HG02943 (cell line): ENCODE measurements around the gene PRDM11.

ENCODE experiments used
- ATAC-seq: cut with Tn5 transposase; IDR thresholded peaks from one replicate; pipeline ENCODE4 v1.9.1; 2021; ENCODE audit warnings: mild to moderate bottlenecking, low read depth, moderate library complexity; ENCODE audit not compliant: unreplicated experiment

The PRDM11 gene

DNA sequence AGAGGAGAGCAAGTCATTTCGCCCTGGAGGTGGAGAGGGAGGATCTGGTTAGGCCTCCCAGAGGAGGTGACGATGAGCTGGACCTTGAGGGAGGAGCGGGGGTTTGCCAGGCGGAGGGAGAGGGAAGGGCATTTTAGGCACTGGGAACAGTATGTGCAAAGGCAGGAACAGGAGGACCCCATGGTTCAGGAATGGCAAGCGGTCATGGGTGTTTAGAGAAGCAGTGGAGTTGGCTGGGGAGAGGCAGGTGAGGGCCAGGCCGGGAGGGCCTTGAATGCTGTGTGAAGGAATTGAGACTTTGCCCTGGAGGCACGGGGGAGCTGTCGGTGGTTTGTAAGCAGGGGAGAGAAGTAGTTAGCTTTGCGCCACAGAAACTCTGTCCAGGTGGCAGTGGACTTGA, 10.3 kb downstream of the PRDM11 start:
- ATAC-seq = no peak

DNA sequence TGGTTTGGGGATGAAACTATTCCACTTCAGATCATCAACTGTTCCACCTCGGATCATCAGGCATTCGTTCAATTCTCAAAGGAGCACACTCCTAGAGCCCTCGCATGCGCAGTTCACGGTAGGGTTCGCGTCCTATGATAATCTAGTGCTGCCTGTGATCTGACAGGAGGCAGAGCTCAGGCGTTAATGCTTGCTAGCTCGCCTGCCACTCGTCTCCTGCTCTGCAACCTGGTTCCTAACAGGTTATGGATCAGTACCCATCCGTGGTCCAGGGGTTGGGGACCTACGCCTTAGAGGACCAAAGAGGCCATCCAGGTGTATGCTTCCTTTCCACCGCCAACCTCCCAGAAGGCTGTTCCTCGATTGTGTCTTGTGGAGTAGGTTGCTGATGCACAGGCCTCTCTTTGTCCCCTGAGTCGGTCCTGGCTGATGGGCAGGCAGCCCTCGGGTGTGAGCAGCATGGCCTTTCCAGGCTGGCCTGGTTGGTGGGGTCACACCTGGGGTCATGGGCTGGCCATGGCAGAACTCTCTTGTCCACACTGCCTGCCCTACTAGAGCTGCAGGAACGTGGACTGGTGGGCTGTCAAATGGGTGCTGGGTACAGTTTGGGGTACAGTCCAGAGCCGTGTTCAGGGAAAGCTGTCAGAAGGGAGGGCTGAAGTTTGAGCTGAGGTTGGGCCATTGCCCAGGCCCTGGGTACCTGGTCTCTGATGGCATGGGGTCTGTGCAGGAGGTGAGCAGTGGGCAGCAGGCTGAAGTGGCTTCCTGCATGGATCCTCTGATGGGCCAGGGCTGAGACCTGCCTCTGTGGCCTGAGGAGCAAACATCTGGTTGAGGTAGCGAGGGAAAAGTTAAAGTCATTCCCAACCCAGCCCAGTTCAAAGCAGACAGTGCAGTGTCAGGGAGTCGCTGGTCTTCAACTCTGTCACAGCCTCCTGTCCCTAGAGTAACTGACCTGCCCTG, 11.1 kb downstream of the PRDM11 start:
- no peak for ATAC-seq

GRCh38 chr11:45158210-45158731, 11.8 kb downstream of the PRDM11 start:
- no peak for ATAC-seq

- ATAC-seq = no peak
These were observed 12.6 kb downstream of the PRDM11 start for GRCh38 chr11:45158891-45159605.

GRCh38 chr11:45159781-45160365, 13.4 kb downstream of the PRDM11 start:
- ATAC-seq = no peak

DNA sequence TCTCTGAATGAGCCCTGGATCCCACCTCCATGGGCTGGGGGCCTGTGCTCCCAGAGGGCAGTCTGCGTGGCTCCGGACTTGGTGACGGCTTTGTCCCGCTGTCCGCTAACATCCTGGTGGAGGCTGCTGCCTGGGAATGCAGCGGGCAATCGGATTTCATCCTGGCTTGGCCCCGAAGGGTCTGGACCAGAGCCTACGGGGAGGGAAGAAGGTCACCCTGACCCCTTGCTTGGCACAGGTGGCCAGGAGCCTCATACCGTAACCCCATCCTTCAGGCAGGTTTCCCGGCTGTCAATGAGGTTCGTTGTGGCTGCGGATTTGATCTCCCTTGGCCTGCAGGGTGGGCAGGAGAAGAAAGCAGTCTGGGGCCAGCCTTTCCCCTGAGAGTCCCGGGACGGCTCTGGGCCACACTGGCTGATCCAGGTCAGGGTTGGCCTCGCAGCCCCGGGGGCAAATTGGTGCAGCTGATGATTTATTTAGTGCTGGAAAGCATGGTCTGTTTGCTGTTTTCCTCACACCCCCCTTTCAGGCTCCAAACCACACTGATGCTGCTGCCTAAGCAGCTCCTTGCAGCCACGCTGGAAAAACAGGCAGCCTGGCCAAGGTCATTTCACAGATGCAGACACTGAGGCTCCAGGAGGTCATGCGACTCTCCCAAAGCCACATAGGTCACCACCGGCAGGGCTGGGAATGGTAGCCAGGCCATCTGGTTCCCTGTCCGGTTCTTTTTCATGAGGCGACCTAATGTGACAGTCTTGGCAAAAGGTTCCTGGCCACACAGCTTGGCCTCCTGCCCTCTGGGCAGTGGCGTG, 15.0 kb downstream of the PRDM11 start:
- no peak for ATAC-seq

DNA sequence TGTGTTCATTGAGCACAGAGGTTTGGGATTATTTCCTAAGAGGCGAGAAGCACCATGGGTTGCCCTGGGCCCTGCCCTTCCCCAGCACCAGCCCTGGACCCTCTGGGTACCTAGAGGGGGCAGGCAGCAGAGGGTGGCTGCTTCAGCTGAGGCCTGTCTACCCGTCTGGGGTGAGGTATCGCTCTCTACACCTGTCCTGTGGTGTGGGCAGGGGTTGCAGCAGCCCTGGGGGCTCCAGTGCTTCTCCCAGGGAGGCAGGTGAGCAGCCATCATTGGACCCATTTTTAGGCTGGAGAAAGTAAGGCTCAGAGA, 15.6 kb downstream of the PRDM11 start:
- ATAC-seq = no peak

GRCh38 chr11:45162916-45163879, 16.8 kb downstream of the PRDM11 start:
- ATAC-seq = no peak

DNA sequence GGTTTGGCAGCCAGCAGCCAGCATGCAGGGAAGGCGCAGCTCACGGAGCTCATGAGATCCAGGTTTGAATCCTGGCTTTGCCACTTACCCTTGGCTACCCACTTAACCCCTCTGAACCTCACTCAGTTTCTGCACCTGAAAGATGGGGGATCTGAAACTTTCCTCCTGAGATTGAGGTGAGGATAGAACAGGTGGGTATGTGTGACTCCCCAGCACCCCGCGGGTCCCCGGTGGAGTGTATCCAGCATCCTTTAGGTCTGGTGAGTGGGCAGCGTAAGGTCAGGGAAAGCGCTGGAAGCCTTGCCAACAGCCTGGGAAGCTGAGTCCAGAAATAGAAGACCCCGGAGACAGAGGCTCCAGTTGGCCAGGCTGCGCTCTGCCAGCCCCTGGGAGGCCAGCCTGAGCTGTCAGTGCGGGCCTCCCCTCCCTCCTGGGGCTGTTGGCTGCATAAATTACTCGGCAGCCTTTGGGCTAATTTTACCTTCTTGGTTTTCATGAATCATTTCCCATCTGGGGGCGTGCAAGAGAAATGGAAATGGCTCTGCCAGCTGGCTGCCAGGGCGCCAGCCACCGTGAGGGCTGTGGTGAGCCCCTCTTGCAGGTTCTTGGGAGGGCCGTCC, 17.6 kb downstream of the PRDM11 start:
- ATAC-seq = no peak

GRCh38 chr11:45165386-45165785, 18.9 kb downstream of the PRDM11 start:
- ATAC-seq = no peak

DNA sequence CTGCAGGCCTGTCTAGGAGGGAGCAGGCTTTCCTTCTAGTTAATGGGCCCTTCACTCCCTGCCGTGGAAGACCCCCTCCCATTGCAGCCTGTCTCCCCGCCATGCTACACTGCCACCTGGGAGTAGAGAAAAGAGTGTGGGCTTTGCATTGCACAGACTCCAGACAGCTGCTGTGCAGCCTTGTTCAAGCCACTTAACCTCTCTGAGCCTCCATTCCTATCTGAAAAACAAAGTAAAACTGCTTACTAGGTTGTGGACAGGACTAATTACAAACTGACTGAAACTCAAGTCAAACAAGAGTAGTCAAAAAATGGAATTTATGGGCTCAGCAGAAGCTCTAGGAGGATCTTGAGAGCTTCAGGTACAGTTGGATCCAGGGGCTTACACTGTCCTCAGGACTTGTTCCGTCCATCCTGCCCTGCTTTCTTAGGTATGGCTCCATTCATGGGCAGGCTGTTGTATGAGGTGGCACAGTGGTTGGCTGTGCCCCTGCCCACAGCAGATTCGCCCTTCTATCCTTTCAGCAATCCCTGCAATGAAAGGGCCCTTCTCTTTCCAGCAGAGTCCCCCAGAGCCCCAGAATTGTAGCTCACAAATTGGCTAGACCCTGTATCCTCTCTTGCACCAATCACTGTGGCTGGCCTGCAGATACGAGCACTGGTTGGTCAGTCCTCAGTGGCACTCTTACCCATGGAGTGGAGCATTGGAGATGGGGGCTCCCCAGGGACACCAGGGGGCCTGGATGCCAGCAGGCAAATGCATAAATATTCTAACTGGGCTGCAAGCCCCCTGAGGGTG, 19.6 kb downstream of the PRDM11 start:
- ATAC-seq = no peak

DNA sequence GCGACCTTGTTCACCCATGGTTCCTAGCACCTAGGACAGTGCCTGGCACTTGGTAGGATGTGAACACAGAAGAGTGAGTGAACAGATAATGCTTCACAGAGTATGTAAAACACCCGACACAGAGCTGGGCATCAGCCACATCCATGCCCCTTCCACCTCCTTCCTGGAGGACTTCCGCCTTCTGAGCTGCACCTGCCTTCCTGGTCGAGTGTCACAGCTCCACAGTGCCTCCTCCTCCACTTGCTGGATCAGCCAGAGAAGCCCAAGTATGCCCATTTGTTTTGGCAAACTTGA, 20.1 kb downstream of the PRDM11 start:
- ATAC-seq = no peak

DNA sequence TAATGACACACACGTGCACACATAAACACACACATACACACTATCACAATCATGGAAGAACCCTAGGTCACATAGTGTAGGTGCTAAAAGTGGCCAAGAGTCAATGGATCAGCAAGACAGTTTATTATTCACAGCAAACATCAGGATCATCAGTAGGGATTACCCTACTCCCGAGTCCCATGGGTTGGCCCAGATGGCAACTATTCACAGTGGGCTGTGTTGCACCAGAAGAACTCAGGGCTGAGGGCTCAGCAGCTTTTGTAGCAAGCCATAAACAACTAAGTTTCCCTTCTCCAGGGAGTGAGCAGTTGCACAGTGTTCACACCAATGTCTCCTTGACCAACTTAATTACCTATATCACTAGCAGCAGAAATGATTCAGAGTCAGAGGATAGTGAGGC, 20.8 kb downstream of the PRDM11 start:
- ATAC-seq = no peak

DNA sequence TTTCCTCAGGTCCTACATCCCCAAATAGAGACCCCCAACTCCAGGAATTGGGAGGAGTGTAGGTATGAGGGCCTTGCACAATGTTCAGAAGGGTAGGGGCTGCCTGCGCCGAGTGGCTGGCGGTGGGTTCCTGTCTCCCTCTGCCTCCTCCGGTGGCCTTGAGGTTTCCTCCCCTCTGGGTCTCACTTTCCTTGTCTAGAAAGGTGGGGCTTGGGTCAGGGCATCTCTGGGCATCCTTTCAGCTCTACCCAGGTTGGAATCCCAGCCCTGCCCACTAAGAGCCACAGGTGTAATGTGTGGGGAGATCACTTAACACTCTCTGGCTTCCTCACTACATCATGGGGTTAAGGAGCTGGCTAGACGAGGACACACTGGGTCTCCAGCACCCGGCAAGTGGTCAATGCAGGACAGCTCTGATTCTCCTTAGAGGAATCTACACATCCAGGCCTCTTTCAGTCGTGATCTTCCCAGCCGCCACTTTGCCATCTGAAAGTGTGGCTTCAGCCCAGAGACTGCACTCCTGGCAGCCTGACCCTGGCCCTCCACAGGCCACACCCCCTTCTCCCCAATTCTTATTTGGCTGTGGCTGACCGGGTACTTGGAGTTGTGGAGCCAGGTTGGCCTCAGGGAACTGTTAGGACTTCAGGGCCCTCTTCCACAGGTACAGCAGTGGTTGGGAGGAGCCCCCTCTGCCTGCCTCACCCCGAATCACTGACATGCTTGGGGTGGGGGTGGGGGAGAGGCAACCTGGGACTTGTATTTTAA, 22.1 kb downstream of the PRDM11 start:
- no peak for ATAC-seq

DNA sequence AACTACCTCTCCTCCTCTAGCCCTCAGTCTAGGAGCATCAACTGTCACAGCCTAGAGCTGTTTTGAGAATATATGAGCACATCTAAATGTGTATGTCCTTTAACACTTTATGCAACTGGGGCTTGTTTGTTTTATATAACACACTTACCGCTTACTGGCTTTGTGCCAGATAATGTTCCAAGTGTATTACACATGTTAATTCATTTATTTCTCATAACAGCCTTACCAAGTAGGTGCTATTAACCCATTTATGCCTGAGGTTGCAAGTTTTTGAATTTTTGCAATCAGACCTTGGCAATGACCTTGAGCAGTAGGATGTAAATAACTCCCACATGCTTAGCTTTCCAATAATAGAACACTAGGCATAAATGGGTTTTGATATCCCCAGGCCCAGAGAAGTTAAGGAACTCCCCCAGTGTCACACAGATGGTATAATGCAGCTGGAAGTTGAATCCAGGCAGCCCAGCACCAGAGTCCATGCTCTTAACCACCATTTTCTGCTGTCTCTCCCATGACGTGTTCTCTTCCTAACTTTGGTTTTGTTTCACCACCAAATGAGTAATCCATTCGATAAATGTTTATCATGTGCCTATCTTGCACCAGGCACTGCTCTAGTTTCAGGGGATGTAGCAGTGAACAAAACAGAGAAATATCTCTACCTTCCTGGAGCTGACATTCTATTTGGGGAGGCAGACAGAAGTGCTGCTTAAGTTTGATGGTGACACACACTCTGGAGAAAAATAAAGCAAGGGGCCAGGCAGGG, 23.1 kb downstream of the PRDM11 start:
- ATAC-seq = no peak

- ATAC-seq = no peak
These were observed 24.0 kb downstream of the PRDM11 start for GRCh38 chr11:45170484-45170883.

- no peak for ATAC-seq
These were observed 25.1 kb downstream of the PRDM11 start for GRCh38 chr11:45171550-45171949.
